Caki2 (cell line): Measurements from ENCODE around the gene SHC1. TPM values are rescaled to one million over a fixed set of nuclear protein-coding genes. Genes with fewer than 3 reads are reported as not detected.

Source experiments
- DNase-seq: peaks from one replicate; pipeline ENCODE4 v3.0.0-alpha.2; 2015; ENCODE audit warnings: low read depth
- in situ Hi-C: cut with HindIII; loops from 2 replicates; pipeline ENCODE4 v1.10.0; 2016; ENCODE audit warnings: low sequenced_read_pairs, low pct_unique_long_range_greater_than_20kb, mixed read lengths
- total RNA-seq: library from RNA; depleted of rRNA; stranded (reverse); fragments of >200 nt; shearing (Covaris generic); gene quantifications from 2 replicates; pipeline ENCODE4 v1.2.3, GENCODE V29; 2014; ENCODE audit warnings: low replicate concordance

SHC1 gene
- total RNA-seq, 1 experiment from 2014 or later, result 109 TPM

GRCh38 chr1:155010211-155010918, 39.8 kb upstream of the SHC1 start:
- no peak for DNase-seq
- in situ Hi-C loops, result no loop called here

- DNase-seq, result no peak
- in situ Hi-C loops, result no loop called here
Observed at GRCh38 chr1:155009742-155010141, 39.2 kb upstream of the SHC1 start.

- in situ Hi-C loops, result no loop called here
- no peak for DNase-seq
Observed at GRCh38 chr1:155009221-155009711, 38.7 kb upstream of the SHC1 start.

- no peak for DNase-seq
- in situ Hi-C loops, result no loop called here
Observed at GRCh38 chr1:155008015-155008941, 37.7 kb upstream of the SHC1 start.

- in situ Hi-C loops, result no loop called here
- no peak for DNase-seq
Observed at GRCh38 chr1:155007251-155007828, 36.8 kb upstream of the SHC1 start.

GRCh38 chr1:155006601-155007101, 36.1 kb upstream of the SHC1 start:
- in situ Hi-C loops, result no loop called here
- DNase-seq, result no peak

GRCh38 chr1:155005076-155006011, 34.8 kb upstream of the SHC1 start:
- no peak for DNase-seq
- in situ Hi-C loops, result no loop called here

GRCh38 chr1:155004352-155005075, 34.0 kb upstream of the SHC1 start:
- no peak for DNase-seq
- in situ Hi-C loops, result no loop called here

GRCh38 chr1:155003766-155004351, 33.3 kb upstream of the SHC1 start:
- peak; percentile 26 for DNase-seq
- in situ Hi-C loops, result no loop called here

- in situ Hi-C loops, result no loop called here
- DNase-seq, result peak; percentile 27
Observed at GRCh38 chr1:155003227-155003765, 32.7 kb upstream of the SHC1 start.

GRCh38 chr1:155002464-155003226, 32.1 kb upstream of the SHC1 start, which contains the start of gene ZBTB7B:
Gene ZBTB7B, plus strand, starts transcription at chr1:155002802. Its CDS starts 11,859 bp downstream, at chr1:155014661.
- DNase-seq, result peak; percentile 32
- in situ Hi-C loops, result no loop called here

- in situ Hi-C loops, result no loop called here
- peak; percentile 93 for DNase-seq
Observed at GRCh38 chr1:155001675-155002463, 31.3 kb upstream of the SHC1 start.

GRCh38 chr1:155001425-155001674, 30.8 kb upstream of the SHC1 start:
- DNase-seq, result no peak
- in situ Hi-C loops, result no loop called here

- in situ Hi-C loops, result no loop called here
- DNase-seq, result peak; percentile 94
Observed at GRCh38 chr1:155000726-155001424, 30.3 kb upstream of the SHC1 start.

- in situ Hi-C loops, result no loop called here
Observed at GRCh38 chr1:155000411-155000725, 29.8 kb upstream of the SHC1 start.

More at GRCh38 chr1:155000411-155000725, 29.8 kb upstream of the SHC1 start:
- DNase-seq, result no peak
